A673 (cell line): Measurements from ENCODE around the gene MAN1C1. TPM values are rescaled to one million over a fixed set of nuclear protein-coding genes. Genes with fewer than 3 reads are reported as not detected.

ENCODE experiments used
- BruUV-seq: library from RNA; stranded (reverse); fragments of 400-500 nt; replicated peaks from 2 replicates; lab custom pipeline; 2021; lab: Mats Ljungman, UMichigan
- CTCF ChIA-PET: fragments of 300-600 bp; sonication (Branson Sonifier 250); formaldehyde crosslinking; loops from one replicate; lab custom pipeline; 2022; ENCODE audit warnings: antibody characterized with exemption; lab: Charles Lee
- POLR2A ChIA-PET: fragments of 300-600 bp; sonication (Branson Sonifier 250); formaldehyde crosslinking; loops from one replicate; lab custom pipeline; 2022; ENCODE audit warnings: antibody characterized with exemption; ENCODE audit not compliant: low non-redundant PET; lab: Charles Lee
- DNase-seq: peaks from one replicate; pipeline ENCODE4 v3.0.0-alpha.2; 2015; ENCODE audit warnings: low spot score
- H3K27ac ChIP-seq: fragments of 200-600 bp; sonication (generic); 2 replicates; pipeline ENCODE4 v1.5.1; 2016; ENCODE audit warnings: mixed run types, low read depth, mild to moderate bottlenecking, mixed read lengths, antibody characterized with exemption, low read length; ENCODE audit not compliant: poor library complexity, severe bottlenecking
- H3K27me3 ChIP-seq: fragments of 200-600 bp; sonication (generic); replicated peaks from 2 replicates; pipeline ENCODE4 v1.6.1; 2017; ENCODE audit warnings: mixed run types, low read depth, mild to moderate bottlenecking, mixed read lengths, antibody characterized with exemption, low read length; ENCODE audit not compliant: insufficient read depth, poor library complexity
- H3K36me3 ChIP-seq: fragments of 200-600 bp; sonication (generic); 2 replicates; pipeline ENCODE4 v1.6.1; 2016; ENCODE audit warnings: mixed run types, mild to moderate bottlenecking, mixed read lengths, antibody characterized with exemption, low read length; ENCODE audit not compliant: insufficient read depth, poor library complexity, severe bottlenecking
- H3K4me1 ChIP-seq: fragments of 200-600 bp; sonication (generic); 2 replicates; pipeline ENCODE4 v1.6.1; 2017; ENCODE audit warnings: mixed run types, mild to moderate bottlenecking, mixed read lengths, antibody characterized with exemption, low read length; ENCODE audit not compliant: insufficient read depth, poor library complexity, severe bottlenecking
- H3K4me3 ChIP-seq: fragments of 200-600 bp; sonication (generic); 2 replicates; pipeline ENCODE4 v1.5.1; 2016; ENCODE audit warnings: low read depth, mixed run types, mild to moderate bottlenecking, mixed read lengths, low read length; ENCODE audit not compliant: poor library complexity, severe bottlenecking
- H3K9me3 ChIP-seq: fragments of 200-600 bp; sonication (generic); 2 replicates; pipeline ENCODE4 v1.6.1; 2016; ENCODE audit warnings: mixed run types, low read depth, mild to moderate bottlenecking, mixed read lengths, antibody characterized with exemption, low read length; ENCODE audit not compliant: poor library complexity, severe bottlenecking
- CTCF ChIP-seq: fragments of 300-800, 200-600 bp; sonication (generic); conservative IDR thresholded peaks from 2 replicates; pipeline ENCODE4 v1.5.1; 2017; ENCODE audit warnings: low read depth, mild to moderate bottlenecking, antibody characterized with exemption, low read length, moderate library complexity, mixed read lengths
- EZH2 ChIP-seq: fragments of 200-600 bp; sonication (generic); IDR thresholded peaks from 2 replicates; pipeline ENCODE4 v1.6.1; 2017; ENCODE audit warnings: borderline replicate concordance, low read depth, mild to moderate bottlenecking, mixed read lengths, antibody characterized with exemption, low read length; ENCODE audit not compliant: poor library complexity, severe bottlenecking
- intact Hi-C: fragments of 100-400 bp; cut with micrococcal nuclease; formaldehyde crosslinking; loops from one replicate; pipeline ENCODE4 v1.10.0; 2022; ENCODE audit not compliant: unreplicated experiment
- total RNA-seq: library from RNA; stranded (reverse); gene quantifications from 2 replicates; pipeline ENCODE4 v1.2.3, GENCODE V29; 2021

The MAN1C1 gene
- total RNA-seq, 1 experiment from 2014 or later = 0.21 TPM

- POLR2A ChIA-PET = interaction anchor here (0.5 kb wide), 1 partner anchor 132 kb away, joined by 4 read pairs; no protein-coding TSS in a partner anchor
- no peaks in the 10 kb centered on the region for H3K9me3 ChIP-seq
- DNase-seq = no peak
- no peak overlapping the region for H3K4me3 ChIP-seq
- CTCF ChIA-PET = no interaction called here
- no peak overlapping the region for H3K27ac ChIP-seq
- H3K36me3 ChIP-seq = no peaks in the 10 kb centered on the region
- intact Hi-C loops = no loop called here
- peaks cover 13% of the 10 kb centered on the region for H3K27me3 ChIP-seq
- no peaks in the 10 kb centered on the region for H3K4me1 ChIP-seq
- BruUV-seq = no TSS peak
- TF ChIP-seq EZH2 (no peak), CTCF (no peak)
Observed at GRCh38 chr1:25645637-25646400, 29.2 kb downstream of the MAN1C1 start.

GRCh38 chr1:25647106-25647505, 30.5 kb downstream of the MAN1C1 start:
- intact Hi-C loops = no loop called here
- CTCF ChIA-PET = interaction anchor here (0.6 kb wide), 1 partner anchor 13 kb away, joined by 9 read pairs; no protein-coding TSS in a partner anchor
- no TSS peak for BruUV-seq

DNA sequence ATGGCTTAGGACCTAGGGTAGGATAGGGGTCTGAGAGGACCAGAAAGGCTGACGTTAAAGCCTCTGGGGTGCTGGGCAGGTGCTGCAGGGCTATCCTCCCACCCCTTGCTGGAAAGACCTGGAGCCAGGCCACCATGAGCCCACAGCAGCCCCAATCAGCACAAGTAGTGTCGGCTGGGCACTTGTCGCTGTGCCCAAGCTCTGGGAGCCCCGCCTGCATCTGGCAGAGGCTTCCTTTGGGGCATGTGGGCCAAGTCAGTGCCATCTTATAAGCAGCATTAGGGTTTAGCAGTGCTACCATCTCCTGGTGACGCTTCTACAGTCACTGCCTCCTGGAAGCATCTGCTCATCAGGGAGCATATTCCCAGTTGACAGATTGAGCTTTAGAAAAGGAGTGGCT, 31.3 kb downstream of the MAN1C1 start:
- no TSS peak for BruUV-seq
- Histone ChIP-seq H3K36me3 (no peaks in the 10 kb centered on the region), H3K9me3 (no peaks in the 10 kb centered on the region), H3K27ac (no peak overlapping the region), H3K4me3 (no peak overlapping the region), H3K27me3 (no peaks in the 10 kb centered on the region), H3K4me1 (no peaks in the 10 kb centered on the region)
- CTCF ChIA-PET = no interaction called here
- POLR2A ChIA-PET = no interaction called here
- intact Hi-C loops = no loop called here
- no peak for TF ChIP-seq CTCF
- TF ChIP-seq EZH2 = no peak
- no peak for DNase-seq

More at GRCh38 chr1:25647106-25647505, 30.5 kb downstream of the MAN1C1 start:
- H3K27ac ChIP-seq = no peak overlapping the region
- no peak for DNase-seq
- H3K4me3 ChIP-seq = no peak overlapping the region
- no peaks in the 10 kb centered on the region for H3K9me3 ChIP-seq
- TF ChIP-seq EZH2 (no peak), CTCF (no peak)
- H3K27me3 ChIP-seq = peaks cover under 1% of the 10 kb centered on the region
- POLR2A ChIA-PET = no interaction called here
- no peaks in the 10 kb centered on the region for H3K36me3 ChIP-seq
- H3K4me1 ChIP-seq = no peaks in the 10 kb centered on the region
